Esophagus muscularis mucosa (tissue), 4 donors: Measurements from ENCODE around the gene SLC25A20.

ENCODE experiments used
- EP300 ChIP-seq: sonication (generic); formaldehyde crosslinking; IDR thresholded peaks from one replicate; pipeline ENCODE4 v1.6.1; 2017; ENCODE audit warnings: antibody characterized with exemption
- POLR2AphosphoS5 ChIP-seq, 2 donors: sonication (generic); formaldehyde crosslinking; IDR thresholded peaks; one replicate each; pipeline ENCODE4 v1.6.1; 2017; ENCODE audit warnings: antibody characterized with exemption in 2 of 2
- TF ChIP-seq, protein P1 (sequence below), 3 experiments: fragments of 200-600 bp in 2 of 3; fragments of 450-650 bp in 1 of 3; sonication (generic) in 2 of 3; IDR thresholded peaks; one replicate each; pipeline ENCODE4 v1.5.1; 2017 to 2019; ENCODE audit warnings: antibody characterized with exemption in 3 of 3, mild to moderate bottlenecking in 2 of 3, moderate library complexity in 1 of 3

DNA sequence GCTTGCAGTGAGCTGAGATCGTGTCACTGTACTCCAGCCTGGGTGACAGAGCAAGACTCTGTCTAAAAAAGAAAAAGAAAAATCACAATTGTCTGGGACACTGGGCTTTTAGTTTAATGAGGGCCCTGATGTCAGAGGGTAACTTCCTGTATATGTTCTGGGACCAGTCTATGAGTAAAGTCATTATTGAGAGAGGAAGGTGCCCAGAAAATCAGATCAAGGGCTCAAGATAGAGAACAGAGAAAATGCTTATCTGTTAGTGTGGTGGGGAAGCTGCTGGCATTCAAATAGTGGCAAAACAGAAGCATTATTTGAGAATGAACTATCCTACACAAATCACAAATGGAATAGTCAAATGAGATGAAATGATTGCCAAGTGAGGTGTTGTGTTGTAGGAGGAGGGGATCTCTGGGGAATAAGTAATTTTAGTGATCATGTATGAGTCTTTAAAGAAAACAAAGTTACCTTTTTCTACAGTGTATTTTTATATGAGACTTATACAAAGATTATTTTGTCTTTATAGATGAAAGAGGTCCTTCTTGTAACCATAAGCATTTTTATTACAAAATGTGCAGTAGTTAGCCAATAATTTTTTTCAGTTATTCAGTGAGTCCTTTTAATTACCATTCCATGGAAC, 33.4 kb upstream of the SLC25A20 start:
- TF ChIP-seq POLR2AphosphoS5 (IDR thresholded peaks at IDR 0.05) (no peak), EP300 (no peak)
- TF ChIP-seq, protein P1, sequence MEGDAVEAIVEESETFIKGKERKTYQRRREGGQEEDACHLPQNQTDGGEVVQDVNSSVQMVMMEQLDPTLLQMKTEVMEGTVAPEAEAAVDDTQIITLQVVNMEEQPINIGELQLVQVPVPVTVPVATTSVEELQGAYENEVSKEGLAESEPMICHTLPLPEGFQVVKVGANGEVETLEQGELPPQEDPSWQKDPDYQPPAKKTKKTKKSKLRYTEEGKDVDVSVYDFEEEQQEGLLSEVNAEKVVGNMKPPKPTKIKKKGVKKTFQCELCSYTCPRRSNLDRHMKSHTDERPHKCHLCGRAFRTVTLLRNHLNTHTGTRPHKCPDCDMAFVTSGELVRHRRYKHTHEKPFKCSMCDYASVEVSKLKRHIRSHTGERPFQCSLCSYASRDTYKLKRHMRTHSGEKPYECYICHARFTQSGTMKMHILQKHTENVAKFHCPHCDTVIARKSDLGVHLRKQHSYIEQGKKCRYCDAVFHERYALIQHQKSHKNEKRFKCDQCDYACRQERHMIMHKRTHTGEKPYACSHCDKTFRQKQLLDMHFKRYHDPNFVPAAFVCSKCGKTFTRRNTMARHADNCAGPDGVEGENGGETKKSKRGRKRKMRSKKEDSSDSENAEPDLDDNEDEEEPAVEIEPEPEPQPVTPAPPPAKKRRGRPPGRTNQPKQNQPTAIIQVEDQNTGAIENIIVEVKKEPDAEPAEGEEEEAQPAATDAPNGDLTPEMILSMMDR (IDR thresholded peaks at IDR 0.05): no peak
